SK-N-MC (cell line): ENCODE measurements around the gene SASH1.

Source experiments
- DNase-seq: peaks from one replicate; pipeline ENCODE4 v3.0.0-alpha.2; 2011; ENCODE audit warnings: low read depth, low spot score
- H3K27ac ChIP-seq: fragments of 200-600 bp; sonication (generic); 2 replicates; pipeline ENCODE4 v1.5.1; 2016; ENCODE audit warnings: mixed run types
- H3K36me3 ChIP-seq: fragments of 200-600 bp; sonication (generic); 2 replicates; pipeline ENCODE4 v1.6.1; 2017; ENCODE audit warnings: antibody characterized with exemption, low read length, mixed read lengths; ENCODE audit not compliant: insufficient read depth
- H3K4me3 ChIP-seq: fragments of 200-600 bp; sonication (generic); 2 replicates; pipeline ENCODE4 v1.5.1; 2016
- H3K9ac ChIP-seq: fragments of 200-600 bp; sonication (generic); 2 replicates; pipeline ENCODE4 v1.8.0; 2017; ENCODE audit warnings: mixed run types, mixed read lengths; ENCODE audit not compliant: insufficient read length
- H3K9me3 ChIP-seq: fragments of 200-600 bp; sonication (generic); 2 replicates; pipeline ENCODE4 v1.6.1; 2017; ENCODE audit warnings: low read depth, mild to moderate bottlenecking, antibody characterized with exemption, low read length, moderate library complexity, mixed read lengths
- EZH2 ChIP-seq: fragments of 200-600 bp; sonication (generic); IDR thresholded peaks from one replicate; pipeline ENCODE4 v1.6.1; 2017; ENCODE audit warnings: antibody characterized with exemption
- FOXP2 ChIP-seq: optimal IDR thresholded peaks from 2 replicates; pipeline ENCODE3; 2011; ENCODE audit warnings: mild to moderate bottlenecking, moderate library complexity; ENCODE audit not compliant: insufficient read depth; ENCODE audit errors: extremely low read length, control extremely low read depth
- POLR2AphosphoS5 ChIP-seq: IDR thresholded peaks from 2 replicates; pipeline ENCODE4 v1.6.1; 2012; ENCODE audit warnings: mild to moderate bottlenecking, low read depth, low read length, borderline replicate concordance

Gene SASH1

DNA sequence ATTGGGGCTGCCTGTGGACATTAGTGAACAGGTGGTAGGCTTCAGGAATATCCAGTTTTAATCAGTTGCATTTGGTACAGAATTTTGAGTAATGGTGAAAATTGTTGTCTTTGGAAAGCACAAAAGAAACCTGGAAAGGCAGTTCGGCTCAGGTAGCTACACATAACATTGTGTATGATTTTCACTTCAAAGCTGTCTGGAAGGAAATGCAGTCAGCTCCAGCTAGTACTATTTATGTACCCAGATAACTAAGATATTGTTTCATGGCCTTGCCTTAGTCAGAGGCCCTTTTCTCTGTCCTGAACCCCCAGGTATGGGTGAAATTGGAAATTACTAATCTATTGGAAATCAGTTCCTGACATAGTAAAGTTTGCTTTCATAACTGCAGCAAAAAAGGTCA lies 208.6 kb downstream of the SASH1 start:
- no peak for DNase-seq
- no peak for TF ChIP-seq FOXP2
- TF ChIP-seq EZH2, result no peak
- TF ChIP-seq POLR2AphosphoS5, result no peak
- Histone ChIP-seq H3K27ac (no peak overlapping the region), H3K9me3 (no peaks in the 10 kb centered on the region), H3K4me3 (no peak overlapping the region), H3K36me3 (peaks cover 25% of the 10 kb centered on the region; the same call in 1 of the 2 replicates), H3K9ac (no peak overlapping the region)

DNA sequence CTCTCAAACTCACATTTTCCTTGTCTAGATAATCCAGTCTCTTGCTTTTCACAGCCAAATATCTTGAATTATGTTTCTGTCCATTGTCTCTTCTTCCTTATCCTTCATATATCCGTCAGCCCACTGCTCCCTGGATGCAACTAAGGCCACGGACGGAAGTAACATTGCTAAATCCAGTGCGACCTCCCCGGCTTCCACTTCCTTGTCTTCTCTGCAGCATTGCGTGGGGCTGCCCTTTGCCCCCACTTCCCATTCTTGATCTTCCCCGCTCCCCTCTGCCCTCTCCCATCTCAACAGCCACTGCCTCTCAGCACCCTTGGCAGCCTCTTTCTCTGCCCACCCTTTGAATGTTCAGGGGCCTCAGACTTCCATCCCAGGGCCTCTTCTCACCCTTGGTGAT lies 213.8 kb downstream of the SASH1 start:
- Histone ChIP-seq H3K9ac (no peak overlapping the region), H3K36me3 (no peaks in the 10 kb centered on the region), H3K9me3 (no peaks in the 10 kb centered on the region), H3K4me3 (no peak overlapping the region), H3K27ac (no peak overlapping the region)
- TF ChIP-seq EZH2 (no peak), POLR2AphosphoS5 (no peak), FOXP2 (no peak)
- no peak for DNase-seq

DNA sequence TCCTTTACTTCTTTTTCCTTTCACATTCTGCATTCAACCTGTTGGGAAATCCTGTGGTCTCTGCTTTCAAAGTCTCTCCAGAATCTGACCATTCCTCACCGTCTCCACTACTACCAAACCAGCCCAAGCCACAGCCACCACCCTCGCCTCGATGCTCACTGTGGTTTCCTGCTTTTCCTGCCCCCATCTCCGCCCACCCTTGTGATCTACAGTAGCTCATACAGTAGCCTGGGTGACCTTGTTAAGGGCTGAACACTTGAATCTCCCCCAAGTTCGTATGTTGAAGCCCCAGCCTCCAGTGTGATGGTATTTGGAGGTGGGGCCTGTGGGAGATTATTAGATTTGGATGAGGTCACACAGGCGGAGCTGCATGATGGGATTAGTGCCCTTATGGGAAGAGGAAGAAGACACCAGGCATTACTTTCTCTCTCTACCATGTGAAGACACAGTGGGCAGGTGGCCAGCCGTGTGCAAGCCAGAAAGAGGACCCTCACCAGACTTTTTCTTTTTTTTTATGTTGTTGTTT lies 215.2 kb downstream of the SASH1 start:
- Histone ChIP-seq H3K9me3 (no peaks in the 10 kb centered on the region), H3K36me3 (no peaks in the 10 kb centered on the region), H3K9ac (no peak overlapping the region), H3K4me3 (no peak overlapping the region), H3K27ac (no peak overlapping the region)
- no peak for TF ChIP-seq FOXP2
- no peak for TF ChIP-seq EZH2
- no peak for TF ChIP-seq POLR2AphosphoS5
- DNase-seq, result no peak

DNA sequence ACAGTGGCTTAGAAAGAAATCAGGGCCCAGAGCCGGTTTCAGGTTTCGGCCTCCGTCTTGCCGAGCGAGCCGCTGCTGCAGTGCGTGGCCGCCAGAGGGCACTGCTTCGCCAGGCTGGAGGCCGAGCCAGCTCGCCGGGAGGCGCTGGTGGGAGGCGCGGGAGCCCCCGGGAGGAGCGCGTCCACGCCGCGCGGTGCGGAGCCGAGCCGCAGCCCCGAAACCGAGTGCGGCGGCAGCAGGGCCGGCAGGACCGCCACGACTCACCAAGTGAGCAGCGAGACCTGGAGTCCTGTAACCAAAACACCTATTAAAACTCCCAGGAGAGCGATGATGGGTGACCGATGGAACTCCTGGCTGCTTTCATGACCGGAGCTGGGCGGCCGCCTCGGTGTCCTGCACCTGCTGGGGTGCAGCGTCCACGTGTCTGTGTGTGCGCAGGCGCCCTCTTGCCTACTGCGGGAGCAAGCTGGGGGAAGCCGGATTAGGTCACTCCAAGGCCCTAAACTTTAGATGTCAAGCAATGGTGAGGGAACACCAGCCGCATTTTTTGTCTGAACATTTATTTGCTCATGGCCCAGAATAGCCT lies 217.3 kb downstream of the SASH1 start:
- Histone ChIP-seq H3K36me3 (no peaks in the 10 kb centered on the region), H3K9me3 (no peaks in the 10 kb centered on the region), H3K27ac (no peak overlapping the region), H3K4me3 (peak overlapping the region; percentile 76), H3K9ac (no peak overlapping the region)
- DNase-seq, result no peak
- no peak for TF ChIP-seq FOXP2
- TF ChIP-seq POLR2AphosphoS5, result no peak
- TF ChIP-seq EZH2, result no peak

DNA sequence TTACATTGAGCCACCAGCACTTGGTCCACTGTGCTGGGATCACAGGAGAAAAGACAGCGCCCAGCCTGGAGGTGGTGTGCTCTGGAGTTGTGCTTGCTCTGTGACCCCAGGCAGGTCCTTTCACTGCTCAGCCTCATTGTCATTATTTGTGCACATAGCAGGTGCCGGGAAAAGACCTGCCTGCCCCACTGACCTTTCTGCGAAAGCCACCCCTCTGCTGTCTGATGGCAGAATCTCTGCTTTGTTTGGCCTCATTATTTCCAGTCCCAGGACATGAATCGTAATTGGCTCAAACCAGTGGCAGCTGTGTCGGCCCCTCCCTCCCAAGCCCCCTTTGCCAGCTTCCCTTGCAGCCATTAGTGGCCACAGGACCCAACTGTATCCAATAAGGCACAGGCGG lies 219.0 kb downstream of the SASH1 start:
- no peaks in the 10 kb centered on the region for H3K9me3 ChIP-seq
- H3K4me3 ChIP-seq, result no peak overlapping the region
- no peak for DNase-seq
- no peak for TF ChIP-seq EZH2
- no peak for TF ChIP-seq POLR2AphosphoS5
- no peak for TF ChIP-seq FOXP2
- no peaks in the 10 kb centered on the region for H3K36me3 ChIP-seq
- H3K9ac ChIP-seq, result no peak overlapping the region
- H3K27ac ChIP-seq, result no peak overlapping the region

DNA sequence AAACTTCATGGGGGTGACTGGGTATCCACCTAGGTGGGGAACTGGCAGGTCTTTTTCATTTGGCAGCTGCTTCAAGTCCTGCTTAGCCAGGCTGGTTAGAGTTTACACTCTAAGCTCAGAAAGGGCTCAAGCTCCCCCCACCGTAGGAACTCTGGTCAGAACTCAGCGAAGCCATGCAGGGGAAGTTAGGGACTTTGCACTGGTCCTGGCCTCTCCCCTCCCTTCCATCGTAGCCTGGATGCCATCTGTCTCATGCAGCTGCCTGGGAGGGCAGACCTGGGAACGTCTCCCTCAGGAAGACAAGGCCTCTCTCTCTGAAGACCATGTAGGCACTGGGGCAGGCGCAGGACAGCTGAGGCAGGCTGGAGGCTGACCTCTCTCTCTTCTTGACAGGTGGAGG lies 220.4 kb downstream of the SASH1 start:
- no peak overlapping the region for H3K27ac ChIP-seq
- TF ChIP-seq EZH2 (no peak), FOXP2 (no peak), POLR2AphosphoS5 (no peak)

DNA sequence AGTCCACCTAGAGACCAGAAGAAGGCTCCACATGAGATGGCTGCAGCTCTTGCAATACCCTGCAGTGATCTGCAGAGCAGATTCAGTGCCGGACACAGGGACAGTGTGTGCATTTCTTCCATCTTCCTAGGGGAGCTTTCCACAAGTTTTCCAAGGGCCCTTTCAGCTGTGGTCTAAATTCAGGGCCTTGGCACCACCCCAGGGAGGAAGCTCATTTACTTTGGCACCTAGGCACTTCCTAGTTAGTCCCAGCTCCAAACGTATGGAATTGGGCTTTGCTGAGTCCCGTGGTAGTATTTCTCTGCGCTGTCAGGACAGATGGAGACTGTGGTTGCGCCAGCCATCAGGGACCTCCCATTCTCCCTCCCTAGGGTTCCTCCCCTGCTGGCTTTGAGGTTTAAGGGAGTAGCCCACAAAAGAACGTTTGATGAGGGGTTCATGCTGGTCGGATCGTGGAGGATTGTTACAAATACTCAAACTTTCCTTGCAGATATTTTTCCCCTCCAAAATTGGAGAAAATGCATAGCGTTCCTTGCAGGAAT lies 221.9 kb downstream of the SASH1 start:
- TF ChIP-seq EZH2, result no peak
- TF ChIP-seq POLR2AphosphoS5, result no peak
- TF ChIP-seq FOXP2, result no peak
- DNase-seq, result no peak

More for the DNA sequence above, 220.4 kb downstream of the SASH1 start:
- Histone ChIP-seq H3K4me3 (no peak overlapping the region), H3K9me3 (no peaks in the 10 kb centered on the region), H3K9ac (no peak overlapping the region), H3K36me3 (no peaks in the 10 kb centered on the region)
- no peak for DNase-seq

DNA sequence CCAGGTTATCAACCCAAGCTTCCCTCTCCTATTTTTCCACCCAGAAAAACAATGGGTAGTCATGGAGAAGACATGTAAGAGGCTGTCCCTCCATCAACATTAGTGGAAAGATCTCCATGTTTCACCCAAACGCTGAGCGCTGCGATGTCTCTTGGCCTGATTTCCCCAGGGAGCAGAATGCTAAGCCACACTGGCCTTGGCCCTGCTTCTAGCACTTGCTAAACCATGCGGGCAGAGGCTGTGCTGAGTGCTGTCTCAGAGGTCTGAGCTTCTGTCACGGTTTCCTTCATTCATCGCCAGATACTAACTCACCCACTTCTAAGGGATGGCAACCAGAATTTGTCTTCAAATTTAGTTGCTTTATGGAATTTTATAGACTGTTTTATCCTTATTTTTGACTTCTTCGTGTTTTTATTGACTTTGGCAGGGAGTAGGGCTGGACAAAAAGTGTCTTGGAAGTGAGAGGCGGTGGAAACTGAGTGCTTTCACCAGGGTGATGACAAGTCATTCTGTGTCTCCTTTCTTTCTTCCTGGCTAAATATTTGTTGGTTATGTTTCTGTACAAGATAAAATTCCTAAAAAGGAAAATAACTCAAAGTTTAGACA lies 222.8 kb downstream of the SASH1 start:
- Histone ChIP-seq H3K36me3 (no peaks in the 10 kb centered on the region), H3K27ac (no peak overlapping the region), H3K9ac (no peak overlapping the region), H3K9me3 (no peaks in the 10 kb centered on the region), H3K4me3 (no peak overlapping the region)
- no peak for DNase-seq
- no peak for TF ChIP-seq FOXP2
- no peak for TF ChIP-seq EZH2
- no peak for TF ChIP-seq POLR2AphosphoS5

More for the DNA sequence above, 221.9 kb downstream of the SASH1 start:
- H3K36me3 ChIP-seq, result no peaks in the 10 kb centered on the region
- H3K9ac ChIP-seq, result no peak overlapping the region
- no peak overlapping the region for H3K27ac ChIP-seq
- H3K9me3 ChIP-seq, result no peaks in the 10 kb centered on the region
- H3K4me3 ChIP-seq, result no peak overlapping the region
